ENCODE results near the gene NMT1.

Gene NMT1

DNA sequence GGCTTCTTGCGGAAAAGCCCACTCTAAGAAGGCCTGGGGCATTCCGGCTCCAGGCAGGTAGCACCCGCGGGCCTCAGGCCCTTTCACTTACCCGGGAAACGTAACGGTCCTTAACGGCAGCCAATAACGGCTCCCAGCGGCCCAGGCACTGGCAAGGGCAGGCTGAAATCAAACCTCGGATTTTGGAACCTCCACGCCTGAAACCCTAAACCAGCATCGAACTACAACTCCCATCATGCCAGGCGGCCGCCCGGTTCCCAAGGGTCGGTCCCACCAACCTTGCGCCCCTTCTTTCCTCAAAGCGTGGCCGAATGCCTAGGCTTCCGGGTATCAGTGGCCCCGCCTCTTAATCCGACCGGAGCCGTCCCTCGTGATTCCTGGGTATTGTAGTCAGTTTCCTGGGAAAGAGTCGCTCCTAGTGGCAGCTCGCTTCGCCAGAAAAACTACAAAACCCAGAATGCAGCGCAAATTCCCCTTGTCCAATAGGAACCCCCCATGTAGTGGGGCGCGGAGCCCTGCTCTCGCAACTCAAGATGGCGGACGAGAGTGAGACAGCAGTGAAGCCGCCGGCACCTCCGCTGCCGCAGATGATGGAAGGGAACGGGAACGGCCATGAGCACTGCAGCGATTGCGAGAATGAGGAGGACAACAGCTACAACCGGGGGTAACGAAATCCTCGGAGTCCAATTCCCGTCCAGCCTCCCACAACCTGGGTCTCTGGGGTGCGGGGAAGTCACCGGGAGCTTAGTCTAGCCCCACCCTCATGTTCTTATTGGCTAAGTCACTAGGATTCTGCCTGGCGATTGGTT, at the start of gene NMT1:
Gene NMT1, plus strand, starts transcription at position 521 of the 809 bp plus-strand sequence. Its CDS starts 13 bp downstream, at position 534.
- DNase-seq, result peak; percentile 83 to 100 (median 98)

DNA sequence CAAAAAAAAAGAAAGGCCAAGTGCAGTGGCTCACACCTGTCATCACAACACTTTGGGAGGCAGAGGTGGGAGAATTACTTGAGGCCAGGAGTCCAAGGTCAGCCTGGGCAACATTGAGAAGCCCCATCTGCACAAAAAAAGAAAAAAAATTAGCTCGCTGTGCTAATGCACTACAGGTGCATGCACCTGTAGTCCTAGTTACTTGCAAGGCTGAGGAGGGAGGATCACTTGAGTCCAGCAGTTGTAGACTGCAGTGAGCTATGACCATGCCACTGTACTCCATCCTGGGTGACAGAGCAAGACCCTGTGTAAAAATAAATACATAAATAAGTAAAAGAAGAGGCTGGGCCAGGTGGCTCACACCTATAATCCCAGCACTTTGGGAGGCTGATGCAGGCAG, 49.4 kb upstream of the NMT1 start:
- no peak for DNase-seq

DNA sequence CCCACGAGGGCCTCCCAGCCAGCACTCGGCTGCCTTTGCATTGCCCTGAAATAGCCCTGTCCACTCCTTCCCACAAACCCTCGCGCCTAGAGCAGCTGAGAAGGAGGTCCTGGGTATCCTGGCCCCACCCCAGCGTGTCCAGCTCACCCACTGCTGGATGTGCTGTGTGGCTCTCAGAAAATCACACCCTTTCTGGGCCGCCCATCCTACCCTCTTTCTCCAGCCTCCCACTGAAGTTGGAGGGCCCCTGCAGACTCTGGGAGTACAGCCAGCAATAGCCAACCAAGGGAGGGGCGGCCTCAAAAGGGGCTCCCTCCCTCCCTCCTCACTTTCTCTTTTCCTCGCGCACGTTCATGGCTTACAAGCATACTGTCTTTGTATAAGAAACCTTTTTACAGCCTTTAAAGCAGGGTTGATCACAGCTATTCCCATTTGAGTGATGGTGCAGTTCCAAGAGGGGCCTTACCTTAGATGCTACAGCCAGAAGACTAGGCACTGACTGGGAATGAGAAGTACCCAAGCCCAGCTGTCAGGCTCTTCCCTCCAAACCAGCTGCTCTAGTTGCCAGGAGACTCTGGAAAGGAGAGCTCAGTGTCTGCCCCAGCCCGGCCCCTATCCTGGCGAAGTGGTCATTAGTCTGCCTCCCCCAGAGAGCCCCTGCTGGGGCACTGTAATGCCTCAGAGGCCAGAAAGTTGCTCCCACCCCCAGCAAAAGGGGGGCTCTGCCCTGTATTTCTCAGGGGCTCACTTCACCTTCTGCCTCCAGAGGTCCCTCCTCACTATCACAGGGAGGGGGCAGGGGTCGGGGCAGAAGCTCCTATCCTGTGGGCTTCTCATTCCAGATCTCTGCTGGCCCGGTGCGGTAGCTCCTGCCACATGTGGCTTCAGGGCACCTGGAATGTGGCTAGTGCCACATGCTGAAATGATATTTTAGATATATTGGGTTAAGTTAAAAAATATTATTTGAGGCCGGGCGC, 47.8 kb upstream of the NMT1 start:
- DNase-seq, result peak in 6 of 51 donors; percentile 9 to 35 (median 18)

DNA sequence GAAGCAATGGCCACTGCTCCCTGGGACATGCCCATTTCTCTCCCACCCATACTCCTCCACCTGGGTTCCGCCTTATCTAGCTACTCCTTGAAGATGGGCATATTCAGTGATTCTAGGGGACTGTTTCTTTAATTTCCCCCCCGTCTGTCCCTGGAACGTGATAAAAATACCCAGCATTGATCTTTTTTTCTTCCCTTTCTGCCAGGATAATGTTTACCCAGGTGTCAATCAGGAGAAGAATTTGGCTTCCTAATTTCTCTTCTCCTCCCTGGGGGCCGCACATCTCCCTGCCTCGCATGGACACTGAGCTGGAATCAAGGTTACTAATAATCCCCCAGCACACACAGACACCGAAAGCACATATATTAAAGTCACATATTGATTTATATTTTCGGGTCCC, 44.9 kb upstream of the NMT1 start:
- no peak for DNase-seq

DNA sequence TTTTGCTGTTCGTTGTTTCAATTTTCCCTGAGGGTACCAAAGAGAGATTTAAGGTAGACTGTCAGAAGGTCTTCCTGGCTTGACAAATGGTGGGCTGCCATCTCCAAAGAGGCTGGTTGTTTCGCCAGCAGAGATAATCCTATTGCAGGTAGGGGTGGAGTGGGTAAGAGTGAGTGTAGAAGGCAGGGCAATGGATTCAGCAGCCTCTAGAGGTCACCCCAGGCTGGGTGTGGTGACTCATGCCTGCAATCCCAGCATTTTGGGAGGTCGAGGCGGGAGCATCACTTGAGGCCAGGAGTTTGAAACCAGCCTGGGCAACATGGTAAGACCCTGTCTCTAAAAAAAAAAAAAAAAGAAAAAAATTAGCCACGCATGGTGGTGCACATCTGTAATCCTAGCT, 44.3 kb upstream of the NMT1 start:
- DNase-seq, result no peak

DNA sequence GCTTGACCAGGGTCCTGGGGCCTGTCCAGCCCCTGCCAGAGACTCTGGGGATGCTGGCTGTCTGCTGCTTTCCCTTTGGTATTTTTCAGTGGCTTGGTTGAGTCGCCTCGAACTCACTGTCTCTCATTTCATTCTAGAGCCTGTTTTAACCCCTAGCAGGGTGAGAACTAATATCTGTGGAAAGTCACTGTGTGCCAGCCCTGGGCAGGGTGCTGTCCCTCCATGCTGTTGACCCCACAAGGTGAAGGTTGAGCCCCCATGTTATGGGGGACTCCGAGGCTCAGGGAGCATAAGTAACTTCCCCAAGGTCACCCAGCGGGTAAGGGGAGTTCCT, 42.6 kb upstream of the NMT1 start:
- no peak for DNase-seq

DNA sequence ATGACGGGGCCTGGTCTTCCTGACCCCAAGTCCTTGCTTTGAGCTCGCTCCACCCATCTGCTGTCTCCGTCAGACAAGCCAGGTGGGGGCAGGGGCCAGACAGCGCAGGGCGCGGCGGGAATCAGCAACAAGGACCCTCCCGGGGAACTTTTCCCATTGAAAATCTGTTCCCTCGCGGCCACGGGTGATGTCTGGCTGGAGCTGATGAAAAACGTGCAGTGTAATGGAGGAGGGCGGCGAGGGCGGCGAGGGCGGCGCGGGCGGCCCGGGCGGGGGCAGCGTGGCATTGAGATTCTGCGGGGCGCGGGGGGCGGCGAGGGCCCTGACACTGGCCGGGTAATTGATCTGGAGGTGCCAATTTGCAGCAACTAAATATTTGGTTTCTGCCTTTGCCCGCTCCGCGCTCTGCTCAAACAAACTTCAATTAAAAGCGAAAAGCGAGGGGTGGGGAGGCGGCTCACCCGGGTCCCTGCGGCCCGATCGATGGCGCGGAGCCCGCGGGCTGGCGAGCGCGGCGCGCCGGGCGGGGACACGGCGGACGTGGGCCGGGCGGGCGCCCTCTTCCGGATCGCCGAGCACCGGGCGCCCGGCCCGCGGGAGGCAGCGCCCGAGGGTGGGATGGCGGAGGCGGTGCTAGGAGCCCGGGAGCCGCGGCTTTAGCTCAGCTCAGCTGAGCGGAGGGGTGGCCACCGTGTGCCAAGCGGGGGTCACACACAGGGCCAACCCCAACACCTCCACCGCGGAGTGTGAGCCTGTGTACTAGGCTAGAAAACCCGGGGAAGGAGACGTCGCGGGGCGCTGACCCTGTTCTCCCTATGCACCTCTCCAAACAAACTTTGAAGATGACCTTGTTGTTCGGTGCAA, 42.0 kb upstream of the NMT1 start:
- DNase-seq, result peak in 28 of 51 donors; percentile 6 to 62 (median 31)

DNA sequence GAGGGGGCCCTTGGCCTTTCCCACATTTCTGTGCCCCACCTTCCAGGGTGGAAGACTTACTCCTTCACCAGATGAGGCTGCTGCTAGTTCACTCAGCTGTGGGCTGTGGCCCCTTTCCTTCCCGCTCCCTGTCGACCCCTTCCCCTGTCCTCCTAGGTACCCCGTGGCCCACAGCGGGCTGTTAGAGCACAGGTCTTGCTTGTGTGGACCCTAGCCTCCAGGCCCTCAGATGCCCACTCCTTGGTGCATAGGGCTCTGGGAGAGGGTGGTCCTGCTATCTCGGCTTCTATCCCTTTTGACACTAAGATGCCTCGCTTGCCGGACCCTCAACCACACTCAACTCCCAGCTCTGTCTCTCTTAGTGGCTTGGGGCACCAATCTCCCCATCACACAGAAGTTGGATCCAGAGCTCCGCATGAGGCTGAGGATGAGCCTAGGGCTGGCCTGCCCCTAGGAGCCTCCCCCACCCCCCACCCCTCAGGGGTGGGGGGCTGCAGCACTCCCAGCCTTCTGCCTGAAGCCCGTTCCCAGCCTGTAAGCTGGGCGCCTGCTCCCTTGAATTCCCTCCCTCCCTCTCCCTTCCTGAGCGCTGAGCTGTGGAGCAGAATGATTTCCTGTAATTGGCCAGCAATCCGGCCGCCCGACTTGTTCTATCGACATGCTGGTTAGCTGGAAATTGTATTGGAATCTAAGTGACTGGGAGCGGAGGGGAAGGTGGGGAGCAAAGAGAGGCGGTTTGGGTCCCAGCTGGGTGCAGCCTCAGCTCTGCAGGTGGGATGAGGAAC, 40.6 kb upstream of the NMT1 start:
- DNase-seq, result peak in 23 of 51 donors; percentile 8 to 47 (median 27)

DNA sequence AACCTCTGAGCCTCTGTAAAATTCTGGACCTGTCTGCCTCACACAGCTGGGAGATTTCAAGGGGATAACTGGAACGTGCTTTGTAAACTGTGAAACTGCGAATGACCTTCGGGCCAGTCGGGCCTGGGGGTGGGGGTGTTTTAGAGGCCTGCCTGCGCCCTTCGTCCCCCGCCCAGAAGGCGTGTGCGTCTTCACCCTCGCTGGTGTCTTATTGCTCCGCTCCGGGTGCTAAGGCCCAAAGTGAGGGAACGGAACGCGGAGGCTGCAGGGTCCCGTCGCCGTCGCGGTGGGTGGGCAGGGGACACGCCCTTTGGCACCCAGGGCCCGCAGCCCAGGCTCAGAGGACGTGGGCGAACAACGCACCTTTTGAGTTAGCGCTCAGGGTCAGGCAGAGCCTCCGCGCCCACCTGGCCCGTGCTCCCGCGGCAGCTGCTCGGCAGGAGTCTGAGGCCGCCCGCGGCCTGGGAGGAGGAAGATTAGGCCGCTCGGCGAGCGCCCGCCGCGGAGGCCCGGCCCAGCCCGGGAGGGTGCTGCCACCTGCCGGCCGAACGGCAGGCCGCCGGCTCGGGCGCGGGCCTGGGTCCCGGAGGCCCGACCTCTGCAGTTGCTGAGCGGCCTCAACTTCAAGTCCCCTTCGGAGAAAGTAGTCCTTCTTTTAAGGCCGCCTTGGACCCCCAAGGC, 39.4 kb upstream of the NMT1 start:
- DNase-seq, result peak in 38 of 51 donors; percentile 6 to 69 (median 34)

DNA sequence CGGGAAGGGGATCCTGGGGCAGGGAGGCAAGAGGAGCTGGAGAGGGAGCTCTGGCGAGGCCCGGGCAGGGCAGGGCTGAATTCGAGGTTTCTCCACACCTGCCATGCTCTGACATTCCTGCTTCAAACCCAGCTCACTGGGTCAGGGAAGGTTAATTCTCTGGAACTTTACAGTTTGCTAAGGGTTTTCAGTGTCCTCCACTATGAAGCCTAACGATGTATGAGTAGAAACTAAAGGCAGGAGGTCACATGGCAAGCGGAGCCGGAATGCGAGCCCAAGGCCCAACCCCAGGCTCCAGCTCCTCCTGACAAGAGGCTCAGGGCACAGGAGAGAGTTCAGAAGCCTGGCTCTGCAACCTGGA, 38.8 kb upstream of the NMT1 start:
- no peak for DNase-seq

DNA sequence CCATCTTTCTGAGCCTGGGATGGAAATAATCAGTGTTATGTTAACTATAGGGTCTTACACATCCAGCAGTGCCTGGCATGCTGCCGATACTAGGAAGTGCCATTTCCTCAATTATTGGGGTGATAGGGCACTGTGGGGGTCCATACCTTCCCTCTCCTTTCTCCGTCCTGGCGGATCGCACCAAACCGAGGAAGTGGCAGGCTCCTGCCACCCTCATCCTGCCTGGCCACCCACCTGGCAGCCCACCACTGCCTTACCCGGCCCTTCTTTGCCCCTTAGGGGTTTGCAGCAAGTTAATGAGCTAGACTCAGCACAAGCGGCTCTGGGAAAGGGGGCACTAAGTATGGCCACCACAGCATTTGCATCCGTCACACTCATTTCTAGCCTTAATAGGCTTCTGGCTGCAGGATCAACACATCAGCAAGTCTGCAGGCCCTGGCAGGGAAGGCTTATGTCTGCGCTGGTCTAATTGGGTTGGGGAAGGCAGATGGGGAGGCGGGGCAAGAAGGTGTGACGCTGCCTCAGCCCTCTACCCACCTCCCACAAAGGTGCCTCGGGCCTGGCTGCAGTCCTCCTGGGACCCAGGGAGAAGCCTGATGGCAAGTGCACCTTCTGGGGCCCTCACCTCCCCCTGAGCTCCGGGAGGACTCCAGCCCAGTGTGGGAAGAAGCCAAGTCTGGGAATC, 38.3 kb upstream of the NMT1 start:
- DNase-seq, result no peak

DNA sequence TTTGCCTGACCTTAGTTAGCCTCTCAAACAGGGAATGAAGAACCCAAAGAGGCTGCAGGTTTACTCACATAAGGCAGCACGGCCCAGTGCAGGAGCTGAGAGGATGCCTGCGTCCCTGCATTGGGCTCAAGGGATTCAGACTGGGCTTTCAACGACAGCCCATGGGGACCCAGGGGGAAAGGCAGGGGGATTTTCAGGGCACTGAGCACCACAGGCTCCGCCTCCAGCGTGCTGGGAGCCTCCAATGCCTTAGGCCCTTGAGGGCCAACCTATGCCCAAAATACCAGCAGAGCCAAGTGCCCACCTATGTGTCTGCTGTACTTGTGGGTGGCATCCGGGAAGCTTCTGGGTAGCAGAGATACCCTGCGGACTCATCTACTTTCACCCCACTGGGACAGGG, 32.0 kb upstream of the NMT1 start:
- no peak for DNase-seq

DNA sequence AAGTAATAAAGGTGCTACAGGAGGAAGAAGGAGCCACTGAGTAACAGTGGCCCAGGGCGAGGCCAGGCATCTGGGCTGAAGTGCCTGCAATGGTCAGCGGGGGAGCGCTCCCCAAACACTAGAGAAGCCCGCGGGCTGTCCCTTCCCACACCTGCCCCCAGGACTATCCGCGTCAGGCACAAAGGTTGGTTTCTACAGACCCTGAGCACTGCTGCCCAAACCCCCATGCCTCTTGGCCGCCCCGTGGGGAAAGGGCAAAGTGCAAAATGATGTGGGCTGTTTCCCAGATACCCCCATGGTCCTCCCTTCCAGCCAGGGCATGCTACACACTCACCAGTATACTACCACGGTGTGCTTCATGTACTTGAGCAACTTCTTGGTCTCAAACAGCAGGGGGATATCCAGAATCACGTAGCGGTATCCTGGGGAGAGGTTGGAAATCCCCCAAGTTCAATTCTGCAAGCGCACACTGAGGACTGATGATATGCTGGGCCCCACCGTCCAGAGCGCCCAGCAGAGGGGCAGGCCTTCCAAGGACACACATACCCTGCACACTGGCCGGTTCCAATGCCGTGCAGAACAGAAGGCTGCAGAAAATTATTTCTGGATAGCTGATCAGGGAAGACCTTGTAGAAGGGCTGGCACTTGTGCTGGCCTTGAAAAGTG, 31.2 kb upstream of the NMT1 start:
- no peak for DNase-seq

DNA sequence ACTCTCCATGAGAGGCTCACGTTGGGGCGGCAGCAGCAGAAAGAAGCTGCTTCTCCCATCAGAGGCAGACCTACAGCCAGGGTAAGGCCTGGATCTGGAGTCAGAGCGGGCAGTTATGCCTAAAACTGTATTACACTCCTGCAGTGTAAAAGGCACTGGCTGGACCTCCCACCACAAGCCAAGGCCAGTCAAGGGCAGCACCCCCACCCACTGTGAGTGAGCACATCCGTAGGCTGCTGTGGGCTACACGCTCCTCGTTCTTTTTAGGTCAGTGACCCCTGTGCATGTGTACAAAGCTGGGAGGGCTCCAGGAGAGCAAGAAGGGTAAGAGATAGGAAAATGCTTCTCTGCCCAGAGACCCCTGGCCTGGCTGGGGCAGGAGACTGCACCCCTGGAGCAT, 30.4 kb upstream of the NMT1 start:
- no peak for DNase-seq

DNA sequence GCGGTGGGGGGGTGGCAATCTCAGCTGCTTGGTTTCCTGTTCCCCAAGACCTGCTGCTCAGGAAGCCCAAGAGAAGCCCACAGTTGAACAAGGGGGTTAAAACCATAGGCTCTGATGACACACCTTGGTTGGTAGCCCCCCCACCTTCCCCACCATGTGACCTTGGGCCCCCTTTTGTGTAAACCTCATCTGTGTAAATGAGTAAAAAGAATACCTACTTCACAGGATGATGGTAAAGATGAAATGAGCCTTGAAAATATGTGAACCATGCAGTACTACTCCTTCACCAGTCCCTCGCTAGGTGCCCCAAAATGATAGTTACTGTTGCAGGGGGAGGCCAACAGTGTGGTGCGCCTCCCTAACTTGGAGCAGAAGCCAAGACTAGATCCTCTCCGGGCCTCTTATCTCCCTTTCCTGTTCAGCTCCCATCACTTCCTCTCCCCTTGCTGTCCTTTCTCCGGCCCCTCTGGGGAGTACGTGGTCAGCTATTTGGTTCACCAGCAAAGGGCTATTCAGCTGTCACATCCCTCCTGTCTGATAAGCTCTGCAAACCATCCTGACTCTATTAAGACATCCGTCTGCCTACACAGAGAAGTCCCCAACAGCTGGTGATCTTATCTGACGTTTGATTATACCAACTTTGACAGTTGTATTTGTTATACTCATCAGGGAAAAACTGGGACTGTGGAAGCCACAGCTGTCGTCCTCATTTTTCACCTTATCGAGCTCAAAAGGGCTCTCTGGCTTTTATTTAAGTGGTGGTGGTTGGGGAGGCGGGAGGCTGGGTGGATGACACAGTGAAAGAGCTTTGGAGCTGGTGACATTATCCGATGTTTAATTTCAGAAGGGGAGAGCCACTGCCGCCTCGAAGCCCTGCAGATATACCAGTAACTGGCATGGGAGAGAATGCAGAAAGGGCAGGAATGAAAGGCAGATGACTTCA, 29.6 kb upstream of the NMT1 start:
- DNase-seq, result no peak

DNA sequence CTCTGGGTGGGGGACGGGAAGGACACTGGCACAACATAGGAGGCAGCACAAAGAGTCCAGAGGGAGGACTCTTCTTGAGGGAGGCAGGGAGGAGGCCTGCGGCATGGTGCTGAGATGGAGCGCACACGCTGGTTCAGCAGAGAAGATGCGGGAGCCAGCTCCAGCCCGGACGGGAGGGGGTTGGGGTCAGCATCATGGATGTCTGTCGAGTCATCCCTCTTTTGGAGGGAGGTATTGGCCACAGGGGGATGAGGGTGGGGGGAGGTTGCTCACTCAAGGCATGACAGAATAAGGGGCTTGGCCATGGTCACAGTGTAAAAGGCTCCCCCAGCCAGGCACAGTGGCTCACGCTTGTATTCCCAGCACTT, 29.0 kb upstream of the NMT1 start:
- no peak for DNase-seq

DNA sequence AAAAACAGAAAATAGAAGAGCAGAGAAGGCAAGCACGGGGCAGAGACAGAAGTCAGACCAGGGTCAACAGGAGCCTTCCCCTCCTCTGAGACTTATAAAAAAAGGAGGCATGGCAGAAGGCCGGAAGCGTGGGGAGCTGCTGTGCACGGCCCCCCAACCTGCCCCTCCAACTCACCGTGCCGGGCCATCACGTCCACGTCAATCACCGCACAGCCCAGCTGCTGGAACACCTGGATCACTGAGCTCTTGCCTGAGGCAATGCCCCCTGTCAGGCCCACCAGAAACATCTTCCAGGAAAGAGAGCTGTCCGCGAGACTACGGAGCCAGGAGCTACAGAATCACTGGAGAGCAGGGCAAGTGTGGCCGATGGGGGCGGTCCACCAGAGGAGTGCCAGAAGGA, 26.5 kb upstream of the NMT1 start:
- DNase-seq, result no peak

DNA sequence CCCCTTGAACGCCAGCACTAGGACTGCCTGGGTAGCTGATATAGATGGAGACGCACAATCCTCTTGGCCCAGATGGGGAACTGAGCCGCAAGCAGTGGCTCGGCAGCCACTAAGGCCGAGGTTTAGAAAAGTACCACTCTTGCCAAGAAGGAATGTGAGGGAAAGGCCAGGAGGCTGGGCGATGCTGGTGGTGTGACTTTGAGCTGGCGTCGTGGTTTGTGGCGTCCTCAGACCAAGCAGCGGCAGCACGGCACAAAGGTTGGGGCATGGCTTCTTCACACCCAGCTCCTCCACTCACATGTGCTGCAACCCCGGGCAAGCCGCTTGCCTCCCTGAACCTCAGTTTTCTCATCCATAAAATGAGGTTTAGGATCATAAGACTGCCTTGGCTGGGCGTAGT, 25.3 kb upstream of the NMT1 start:
- peak in 1 of 51 donors; percentile 23 for DNase-seq
